HFF-Myc (cell line): ENCODE results near the gene ERG28.

Source experiments
- DNase-seq: peaks from one replicate; pipeline ENCODE4 v3.0.0-alpha.2; 2011; ENCODE audit warnings: low read depth; ENCODE audit errors: extremely low read depth
- H3K4me3 ChIP-seq: replicated peaks from 2 replicates; pipeline ENCODE4 v1.5.1; 2011; ENCODE audit warnings: low read depth, mild to moderate bottlenecking, control low read depth, low read length
- CTCF ChIP-seq: IDR thresholded peaks from 2 replicates; pipeline ENCODE4 v1.5.1; 2012; ENCODE audit warnings: mild to moderate bottlenecking, low read depth, low read length, control low read depth; ENCODE audit errors: missing control alignments

ERG28 gene

DNA sequence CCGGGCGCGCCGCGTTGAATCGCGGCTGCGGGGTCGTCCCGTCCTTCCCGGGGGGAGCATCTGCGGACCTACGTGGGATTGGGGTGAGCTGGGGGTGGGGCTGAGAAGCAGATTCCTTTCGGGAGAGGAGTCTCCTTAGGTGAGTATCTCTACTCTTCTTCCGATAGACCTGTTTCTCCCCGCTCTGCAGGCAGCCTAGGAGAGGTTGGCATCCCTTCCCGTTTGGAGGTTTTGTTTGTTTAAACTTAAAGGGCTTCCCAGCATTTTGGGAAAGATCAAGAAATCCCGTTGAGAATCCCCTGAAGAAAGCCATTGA is 781 bp upstream of the ERG28 start:
- TF ChIP-seq CTCF: no peak
- peak overlapping the region; percentile 79 for H3K4me3 ChIP-seq
- DNase-seq: no peak

DNA sequence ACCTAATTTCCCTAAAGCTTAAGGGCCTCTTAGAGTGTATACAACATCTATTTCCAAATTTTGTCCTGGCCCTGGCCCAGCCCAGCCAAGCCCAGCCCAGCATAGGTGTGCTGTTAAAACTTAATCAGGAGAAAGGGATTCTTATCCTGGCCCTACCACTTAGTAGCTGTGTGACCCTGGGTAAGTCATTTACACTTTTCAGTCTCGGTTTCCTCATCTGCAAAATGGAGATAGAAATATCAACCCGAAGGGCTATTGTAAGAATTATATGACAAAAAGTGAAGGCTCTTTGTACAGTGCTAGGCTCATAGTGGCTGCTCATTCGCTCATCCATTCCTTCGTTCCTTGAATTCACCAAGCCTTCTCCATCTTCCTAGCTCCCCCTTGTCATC is 442 bp downstream of the ERG28 start:
- no peak for TF ChIP-seq CTCF
- H3K4me3 ChIP-seq: peak overlapping the region; percentile 79
- no peak for DNase-seq

GRCh38 chr14:75658957-75659356 is 1.7 kb downstream of the ERG28 start:
- no peak overlapping the region for H3K4me3 ChIP-seq
- DNase-seq: no peak
- TF ChIP-seq CTCF: no peak

DNA sequence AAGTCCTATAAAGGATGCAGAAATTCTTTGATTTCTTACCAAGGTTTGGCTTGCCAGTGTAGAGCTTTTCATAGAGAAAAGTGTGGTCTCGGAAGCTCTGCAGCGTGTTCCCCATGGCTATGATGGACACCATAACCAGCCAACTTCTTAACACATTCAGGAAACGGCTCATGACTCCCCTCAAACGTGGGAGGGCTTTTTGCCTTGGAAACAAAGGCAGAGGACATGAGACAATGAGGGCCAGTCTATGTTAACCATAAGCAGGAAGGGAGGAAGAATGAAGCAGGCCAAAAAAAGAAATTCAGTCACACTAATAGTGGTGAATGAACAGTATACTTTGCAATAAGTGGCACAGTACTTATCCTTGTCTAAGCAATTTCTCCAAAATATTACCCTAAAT is 3.3 kb downstream of the ERG28 start:
- TF ChIP-seq CTCF: no peak
- no peak for DNase-seq
- H3K4me3 ChIP-seq: no peak overlapping the region

DNA sequence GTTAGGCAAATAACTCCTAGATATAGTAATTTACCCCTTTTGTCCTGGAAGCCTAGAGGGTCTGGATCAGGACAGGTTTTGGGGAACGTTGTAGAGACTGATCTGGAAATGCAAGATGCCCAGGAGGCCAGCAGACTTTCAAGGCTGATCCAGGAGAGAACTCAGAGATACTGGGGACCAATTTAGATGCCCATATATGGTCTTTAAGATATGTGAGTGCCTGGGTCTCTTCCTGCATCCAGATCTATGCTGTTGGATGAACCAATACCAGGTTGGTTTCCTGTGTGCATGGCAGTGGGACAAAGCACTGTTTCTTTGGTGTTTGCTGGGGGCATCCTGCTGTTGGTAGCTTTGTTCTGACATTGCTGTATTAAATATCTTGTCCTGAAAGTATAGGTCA is 5.4 kb downstream of the ERG28 start:
- no peak for DNase-seq
- no peak overlapping the region for H3K4me3 ChIP-seq
- no peak for TF ChIP-seq CTCF

GRCh38 chr14:75654127-75654732 is 6.4 kb downstream of the ERG28 start:
- peak; percentile 99 for TF ChIP-seq CTCF
- peak; percentile 32 for DNase-seq
- H3K4me3 ChIP-seq: no peak overlapping the region

DNA sequence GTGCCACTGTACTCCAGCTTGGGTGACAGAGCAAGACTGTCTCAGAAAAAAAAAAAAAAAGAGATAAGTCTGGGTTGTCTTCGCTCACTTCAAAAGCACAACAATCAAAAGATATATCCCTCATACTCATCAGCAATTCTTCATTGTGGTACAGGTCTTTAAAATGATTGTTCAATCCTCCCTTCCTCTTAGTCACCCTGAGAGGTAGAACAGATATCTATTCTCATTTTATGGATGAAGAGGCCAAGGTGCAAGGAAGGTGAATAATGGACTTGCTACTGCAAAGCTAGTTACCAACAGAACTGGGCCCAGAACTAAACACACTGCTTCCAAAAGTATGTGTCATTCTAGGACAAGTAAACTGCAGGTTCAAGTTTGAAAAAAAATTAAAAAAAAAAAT is 7.1 kb downstream of the ERG28 start:
- no peak overlapping the region for H3K4me3 ChIP-seq
- no peak for TF ChIP-seq CTCF
- DNase-seq: no peak
